ENCODE measurements around the gene TCAIM.
"Not testable (repeated sequence)": the region's sequence is repeated elsewhere in the genome, so short reads cannot be mapped to it uniquely, and the experiment has no call there.

The TCAIM gene

DNA sequence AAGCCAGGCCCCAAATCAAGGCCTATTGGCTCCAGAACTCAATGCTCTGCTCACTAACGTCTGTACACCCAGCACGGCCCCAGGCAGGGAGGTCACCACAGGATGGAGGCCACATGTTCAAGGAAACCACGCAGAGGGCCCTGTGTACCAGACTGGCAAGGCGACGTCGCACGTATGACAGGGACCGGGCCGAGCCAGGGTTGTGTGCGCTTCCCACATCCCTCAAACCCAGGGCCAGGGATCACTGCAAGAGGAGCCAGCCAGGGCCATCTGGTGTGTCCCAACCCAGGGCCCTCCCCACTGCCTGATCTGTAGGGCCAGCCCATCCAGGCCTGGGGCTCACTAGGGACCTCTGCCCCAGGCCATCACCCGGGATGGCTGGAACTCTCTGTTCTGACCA is 76.9 kb downstream of the TCAIM start:
- DNase-seq (ENCODE audit: low read depth in 3 of 3), result no peak

DNA sequence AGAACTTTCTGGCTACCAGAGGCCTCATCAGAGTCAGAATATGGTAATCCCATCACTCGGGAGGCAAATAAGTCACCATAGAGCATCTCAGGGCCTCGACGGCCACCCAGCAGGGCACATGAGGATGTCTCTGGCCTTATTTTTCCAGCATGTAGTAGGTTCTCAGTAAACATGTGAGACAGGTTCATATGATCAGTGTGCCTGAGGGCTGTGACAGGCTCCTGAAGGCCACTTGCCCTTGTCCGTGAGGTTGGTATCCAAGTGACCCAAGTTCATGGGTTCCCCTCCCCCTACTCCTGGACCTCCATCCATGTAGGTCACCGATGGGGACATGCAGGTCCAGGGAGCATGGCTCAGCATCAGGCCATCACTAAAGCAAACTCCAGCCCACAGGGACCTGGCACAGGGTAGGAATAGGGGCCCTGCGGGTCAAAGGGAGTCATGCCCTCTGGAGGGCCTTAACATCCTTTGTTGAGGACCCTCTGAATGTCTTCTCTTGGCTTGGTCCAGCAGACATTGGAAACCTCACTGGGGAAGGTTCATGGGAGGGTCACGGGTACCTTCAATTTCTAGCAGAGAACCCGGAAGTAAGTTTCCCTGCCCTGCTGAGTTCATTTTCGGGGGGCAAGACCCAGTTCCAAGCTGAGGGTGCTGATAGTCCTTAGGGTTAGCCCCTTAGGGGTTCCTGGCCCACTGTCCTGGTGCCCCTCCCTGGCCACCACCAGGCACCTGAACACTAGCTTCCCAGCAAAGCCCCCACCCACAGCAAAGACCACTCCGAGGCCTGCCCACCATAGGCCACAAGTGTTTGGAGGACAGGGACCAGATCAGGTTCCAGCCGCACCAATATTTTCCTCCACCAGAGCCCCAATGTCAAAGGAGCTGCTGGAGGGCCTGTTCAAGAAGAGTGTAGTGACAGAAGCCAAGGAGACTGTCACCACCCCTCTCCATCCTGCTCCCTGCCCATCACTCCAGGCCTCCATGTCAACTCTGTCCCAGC is 77.8 kb downstream of the TCAIM start:
- no peak for DNase-seq (ENCODE audit: low read depth in 3 of 3)

DNA sequence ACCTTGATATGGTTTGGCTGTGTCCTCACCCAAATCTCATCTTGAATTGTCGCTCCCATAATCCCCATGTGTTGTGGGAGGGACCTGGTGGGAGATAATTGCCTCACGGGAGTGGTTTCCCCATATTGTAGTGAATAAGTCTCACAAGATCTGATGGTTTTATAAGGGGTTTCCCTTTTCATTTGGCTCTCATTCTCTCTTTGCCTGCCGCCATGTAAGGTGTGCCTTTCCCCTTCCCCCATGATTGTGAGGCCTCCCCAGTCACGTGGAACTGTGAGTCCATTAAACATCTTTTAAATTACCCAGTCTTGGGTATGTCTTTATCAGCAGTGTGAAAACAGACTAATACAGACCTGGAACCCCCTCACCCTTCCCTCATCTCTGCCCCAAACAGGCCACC is 79.6 kb downstream of the TCAIM start:
- DNase-seq (ENCODE audit: low read depth in 3 of 3), result not testable (repeated sequence)

DNA sequence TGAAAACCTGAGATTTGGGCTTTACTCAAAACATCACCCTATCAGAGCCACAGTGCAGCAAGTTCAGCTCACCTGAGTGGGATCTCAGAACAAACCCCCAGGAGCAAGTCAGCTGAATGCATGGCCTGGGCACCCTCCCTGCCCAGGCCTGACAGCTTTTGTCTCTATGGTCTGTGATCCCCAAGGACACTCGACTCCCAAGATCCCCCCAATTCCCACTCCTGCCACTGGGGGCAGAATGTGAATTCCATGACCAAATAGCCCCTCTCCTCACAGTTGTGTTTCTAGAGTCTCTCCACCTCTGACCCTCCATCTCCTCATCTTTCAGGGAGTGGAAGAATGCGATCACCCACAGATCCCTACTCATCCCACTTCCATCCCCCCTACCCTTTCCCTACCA is 80.0 kb downstream of the TCAIM start:
- DNase-seq (ENCODE audit: low read depth in 3 of 3), result no peak

DNA sequence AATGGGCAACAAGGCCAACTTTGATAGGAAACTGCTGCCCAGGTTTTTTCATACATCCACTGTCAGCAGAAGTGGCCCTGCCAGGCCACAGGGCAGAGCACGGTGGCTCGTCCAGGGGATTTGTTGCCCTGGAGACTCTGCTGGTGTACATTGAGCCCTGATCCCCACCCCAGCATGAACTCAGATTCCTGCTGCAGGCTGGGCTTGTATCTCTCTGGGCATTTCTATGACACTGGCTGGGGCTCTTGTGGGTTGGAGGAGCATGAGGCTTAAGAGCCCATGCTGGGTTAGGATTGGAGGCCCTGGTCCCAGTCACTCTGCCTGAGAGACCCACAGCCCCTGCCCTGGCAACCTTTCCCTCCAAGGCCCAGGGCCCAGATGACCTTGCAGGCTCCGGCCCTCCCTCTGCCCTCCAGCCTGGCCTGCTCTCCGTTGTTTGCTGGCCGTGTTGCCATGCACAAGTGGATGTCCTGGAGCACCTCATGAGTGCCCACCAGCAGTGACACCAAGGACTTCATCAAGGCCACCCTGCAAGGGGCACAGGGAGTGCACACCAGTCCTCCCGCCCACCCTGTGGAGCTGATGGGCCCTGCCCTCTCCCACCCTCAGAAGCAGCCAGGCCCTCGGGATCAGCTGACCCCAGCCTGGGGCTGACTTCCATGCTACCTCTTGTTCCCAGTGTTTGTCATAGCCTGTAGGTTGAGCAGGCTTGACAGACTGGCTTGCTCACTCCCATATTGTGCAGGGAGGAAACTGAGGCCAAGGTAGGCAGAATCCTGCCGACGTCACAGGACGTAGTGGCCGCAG is 80.8 kb downstream of the TCAIM start:
- no peak for DNase-seq (ENCODE audit: low read depth in 3 of 3)

DNA sequence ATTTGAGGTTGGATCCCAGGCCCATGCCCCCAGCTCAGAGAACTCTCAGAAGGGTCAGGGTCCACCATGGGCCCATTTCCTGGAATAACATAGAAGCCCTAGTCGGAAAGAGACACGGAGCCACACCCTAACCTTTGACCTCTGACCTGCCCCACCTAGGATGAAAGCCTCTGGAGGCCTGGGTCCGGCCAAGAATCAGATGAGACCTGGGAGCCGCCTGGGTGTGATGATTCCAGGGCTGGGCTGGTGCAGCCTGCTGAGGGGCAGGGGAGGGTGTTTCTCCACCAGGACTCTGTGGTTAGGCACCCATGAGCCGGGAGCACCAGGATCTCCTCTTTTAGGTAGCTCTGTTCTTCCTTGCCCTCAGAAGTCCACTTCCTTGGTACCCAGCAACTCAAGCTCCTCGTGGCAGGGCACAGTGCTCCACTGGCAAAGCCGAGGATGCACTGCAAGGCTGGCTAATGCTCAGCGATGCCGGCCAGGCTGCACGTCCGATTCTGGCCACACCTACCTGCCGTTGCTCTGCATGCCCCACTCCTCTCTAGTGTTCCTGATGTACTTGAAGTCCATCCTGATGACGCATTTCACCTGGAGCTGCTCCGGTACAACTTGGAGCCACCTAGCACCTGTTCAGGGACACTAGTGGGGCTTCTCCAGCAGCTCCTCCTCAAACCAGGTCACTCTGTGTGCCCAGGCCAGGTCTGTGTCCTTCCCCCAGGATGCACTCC is 81.5 kb downstream of the TCAIM start:
- no peak for DNase-seq (ENCODE audit: low read depth in 3 of 3)

DNA sequence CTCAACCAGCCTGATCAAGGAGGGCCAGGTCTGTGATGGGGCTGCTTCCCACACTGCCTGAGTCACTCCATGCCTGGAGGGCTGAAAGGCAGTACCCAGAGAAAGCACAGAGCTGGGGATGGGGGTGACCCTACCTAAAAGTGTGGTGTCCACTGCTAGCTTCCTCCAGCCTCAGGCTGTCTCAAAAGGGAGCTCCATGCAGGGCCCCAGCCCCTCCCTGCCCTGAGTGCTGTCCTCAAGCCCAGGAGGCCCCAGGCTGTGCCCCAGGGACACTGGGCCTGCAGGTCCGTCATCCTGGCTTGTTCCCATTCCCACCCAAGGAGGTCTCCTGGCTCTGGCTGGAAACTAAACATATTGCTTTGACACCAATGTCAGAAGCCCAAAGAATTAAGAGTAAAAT is 82.1 kb downstream of the TCAIM start:
- DNase-seq (ENCODE audit: low read depth in 3 of 3), result no peak

DNA sequence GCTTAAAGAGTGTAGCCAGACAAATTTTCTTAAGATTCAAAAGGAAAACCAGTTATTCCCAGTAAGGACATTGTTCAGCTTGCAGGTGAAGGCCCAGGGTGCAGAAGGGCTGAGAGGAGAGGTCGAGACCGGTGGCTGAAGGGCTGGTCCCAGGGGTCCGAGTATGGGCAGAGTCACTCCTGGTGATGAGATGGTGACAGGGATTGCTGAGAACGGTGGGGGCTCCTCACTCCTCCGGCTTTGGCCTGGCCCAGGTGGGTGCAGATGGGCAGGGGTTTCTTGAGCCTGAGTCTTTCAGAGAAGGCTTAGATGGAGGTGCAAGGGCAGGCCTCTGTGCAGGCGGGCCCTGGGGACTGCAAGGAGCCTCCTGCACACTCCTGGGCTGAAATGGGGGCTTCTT is 82.7 kb downstream of the TCAIM start:
- DNase-seq (ENCODE audit: low read depth in 3 of 3), result no peak

DNA sequence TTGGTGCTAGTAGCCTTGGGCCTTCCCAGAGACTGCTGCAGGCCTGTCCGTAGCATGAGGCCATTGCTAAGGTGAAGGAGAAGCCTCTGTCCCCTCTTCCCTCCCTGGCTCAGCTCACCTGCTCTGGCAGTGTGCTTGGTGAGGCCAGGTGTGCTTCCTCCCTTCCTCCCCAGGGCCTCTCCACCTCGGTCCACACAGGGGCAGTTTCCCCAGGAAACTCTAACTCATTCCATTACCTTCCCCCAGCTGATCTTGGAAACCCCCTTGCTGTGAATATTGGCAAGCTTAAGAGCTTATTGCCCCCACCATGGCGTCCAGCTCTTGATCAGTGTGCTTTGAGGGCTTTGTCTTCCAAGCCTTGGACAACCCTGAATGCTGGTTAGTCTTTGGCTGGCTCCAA is 86.2 kb downstream of the TCAIM start:
- DNase-seq (ENCODE audit: low read depth in 3 of 3), result no peak

DNA sequence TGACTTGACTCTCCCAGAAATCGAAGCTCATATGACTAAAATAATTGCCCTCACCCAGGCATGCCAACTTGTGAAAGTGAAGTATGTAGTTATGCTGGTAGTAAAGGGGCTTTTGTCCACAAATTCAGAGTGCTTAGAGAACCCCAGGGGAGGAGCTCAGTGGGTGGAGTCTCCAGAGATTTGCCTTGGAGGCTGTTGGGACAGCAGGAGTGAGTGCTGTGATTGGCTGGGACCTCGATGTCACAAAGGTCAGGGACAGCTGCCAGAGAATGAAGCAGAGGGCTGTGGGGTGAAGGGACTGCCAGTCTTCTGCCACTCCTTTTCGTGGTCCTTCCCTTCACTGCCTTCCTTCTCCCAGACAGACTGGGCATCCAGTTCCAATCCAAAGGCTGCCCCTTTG is 89.1 kb downstream of the TCAIM start:
- no peak for DNase-seq (ENCODE audit: low read depth in 3 of 3)

DNA sequence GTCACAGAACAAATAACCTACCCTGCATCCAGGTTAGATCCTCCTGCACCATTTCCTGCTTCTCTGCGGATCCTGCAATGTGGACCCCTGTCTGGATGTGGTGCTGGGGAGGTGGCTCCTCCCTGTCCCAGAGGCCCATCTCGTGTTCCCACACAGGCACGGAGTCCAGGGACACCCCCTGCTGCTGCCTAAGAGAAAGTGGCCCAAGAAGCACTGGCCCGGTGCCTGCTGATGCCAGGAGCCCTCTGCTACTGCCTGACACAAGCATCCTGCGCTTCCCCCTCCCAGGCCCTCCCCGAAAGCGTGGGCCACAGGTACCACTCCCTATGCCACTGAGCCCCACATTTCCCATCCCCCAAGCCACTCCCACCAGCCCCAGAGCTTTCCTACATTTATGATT is 90.3 kb downstream of the TCAIM start:
- no peak for DNase-seq (ENCODE audit: low read depth in 3 of 3)

DNA sequence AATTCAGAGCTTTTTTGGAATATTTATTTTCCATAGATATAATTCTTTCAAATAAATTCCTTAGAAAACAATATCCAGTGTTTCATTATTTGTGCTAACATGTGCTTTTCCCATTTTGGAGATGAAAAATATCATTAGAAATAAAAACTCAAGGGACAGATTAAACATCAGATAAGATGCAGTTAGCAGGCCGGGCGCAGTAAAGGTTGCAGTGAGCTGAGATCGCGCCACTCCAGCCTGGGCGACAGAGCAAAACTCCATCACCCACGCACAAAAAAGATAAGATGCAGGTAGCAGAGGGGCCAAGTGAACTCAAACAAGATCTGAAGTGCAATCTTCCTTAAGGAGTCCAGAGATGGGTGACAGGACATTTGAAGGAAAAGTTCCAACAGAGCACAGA is 90.9 kb downstream of the TCAIM start:
- no peak for DNase-seq (ENCODE audit: low read depth in 3 of 3)

DNA sequence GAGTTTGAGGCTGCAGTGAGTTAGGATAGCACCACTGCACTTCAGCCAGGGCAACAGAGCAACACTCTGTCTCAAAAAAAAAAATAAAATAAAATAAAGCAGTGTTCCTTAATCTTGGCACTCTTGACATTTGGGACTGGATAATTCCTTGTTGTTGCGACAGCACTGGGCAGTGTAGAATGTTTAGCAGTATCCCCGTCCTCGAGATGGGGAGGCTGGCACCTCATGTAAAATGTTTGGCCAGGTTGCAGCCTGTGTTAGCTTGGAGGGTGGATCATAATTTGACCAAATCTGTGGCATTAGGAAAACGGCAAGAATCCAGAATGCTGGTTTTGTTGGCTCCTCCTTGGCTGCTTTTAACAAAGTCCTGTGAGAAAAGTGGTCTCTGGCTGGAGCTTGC is 91.9 kb downstream of the TCAIM start:
- DNase-seq (ENCODE audit: low read depth in 3 of 3), result no peak

DNA sequence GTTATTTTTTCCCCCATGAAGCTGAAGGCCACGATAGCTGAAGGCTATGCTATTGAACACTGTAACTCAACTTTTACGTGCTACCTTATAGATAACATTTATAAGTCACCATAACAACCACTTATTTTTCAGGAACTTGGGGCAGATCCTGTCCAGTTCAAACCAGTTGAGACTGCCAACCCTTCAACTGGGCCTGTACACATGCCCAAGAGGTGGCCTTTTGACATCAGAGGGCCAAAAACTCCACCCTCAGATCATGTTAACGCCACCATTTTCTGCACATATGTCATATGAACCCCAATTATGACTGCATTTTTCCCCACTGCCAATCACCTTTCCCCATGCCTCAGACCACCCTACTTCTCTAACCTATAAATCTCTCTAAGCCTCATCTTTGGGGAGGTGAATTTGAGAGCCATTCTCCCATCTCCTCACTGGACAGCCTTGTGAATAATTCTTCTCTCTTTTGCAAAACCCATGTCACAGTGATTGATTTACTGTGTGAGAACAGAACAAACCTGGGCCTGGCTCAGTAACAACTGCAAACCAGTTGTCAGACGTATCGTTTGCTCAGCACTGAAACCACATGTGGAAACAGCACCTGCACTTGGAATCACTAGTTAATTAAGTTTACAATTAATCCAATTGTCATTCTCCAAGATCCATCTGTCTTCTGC is 96.4 kb downstream of the TCAIM start:
- no peak for DNase-seq (ENCODE audit: low read depth in 3 of 3)

DNA sequence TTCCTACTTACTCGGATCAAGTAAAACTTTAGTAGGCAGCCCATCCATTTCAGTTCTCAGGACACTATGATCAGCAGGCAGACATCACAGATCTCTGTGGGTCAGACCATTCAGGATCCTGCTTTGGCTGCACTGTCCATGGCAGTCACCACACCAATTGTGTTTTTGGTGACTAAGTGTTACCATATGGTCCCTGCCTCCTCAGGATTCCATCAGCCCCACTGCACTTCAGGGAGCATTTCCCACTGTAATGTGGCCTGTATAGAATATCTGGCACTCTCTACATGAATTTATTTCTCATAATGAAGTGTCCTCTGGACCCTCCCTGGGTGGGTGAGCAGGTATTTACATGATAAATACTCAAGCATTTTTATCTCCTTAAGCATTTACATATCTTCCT is 97.6 kb downstream of the TCAIM start:
- no peak for DNase-seq (ENCODE audit: low read depth in 3 of 3)

DNA sequence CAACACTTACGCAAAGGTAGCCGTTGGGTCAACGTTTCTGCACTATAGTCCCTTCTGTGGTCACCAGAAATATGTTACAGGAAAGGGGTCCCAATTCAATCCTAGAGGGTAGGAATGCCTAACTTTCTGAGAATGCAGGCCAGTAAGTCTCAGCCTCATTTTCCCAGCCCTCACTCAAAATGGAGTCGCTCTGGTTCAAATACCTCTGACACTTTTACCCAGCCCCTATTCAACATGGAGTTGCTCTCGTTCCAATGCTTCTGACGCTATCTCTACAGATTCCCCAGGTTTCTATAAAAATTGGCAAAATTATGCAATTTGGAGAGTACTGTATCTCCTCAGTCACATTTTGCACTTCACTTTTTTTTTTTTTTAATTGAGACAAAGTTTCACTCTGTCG is 99.2 kb downstream of the TCAIM start:
- DNase-seq (ENCODE audit: low read depth in 3 of 3), result no peak

DNA sequence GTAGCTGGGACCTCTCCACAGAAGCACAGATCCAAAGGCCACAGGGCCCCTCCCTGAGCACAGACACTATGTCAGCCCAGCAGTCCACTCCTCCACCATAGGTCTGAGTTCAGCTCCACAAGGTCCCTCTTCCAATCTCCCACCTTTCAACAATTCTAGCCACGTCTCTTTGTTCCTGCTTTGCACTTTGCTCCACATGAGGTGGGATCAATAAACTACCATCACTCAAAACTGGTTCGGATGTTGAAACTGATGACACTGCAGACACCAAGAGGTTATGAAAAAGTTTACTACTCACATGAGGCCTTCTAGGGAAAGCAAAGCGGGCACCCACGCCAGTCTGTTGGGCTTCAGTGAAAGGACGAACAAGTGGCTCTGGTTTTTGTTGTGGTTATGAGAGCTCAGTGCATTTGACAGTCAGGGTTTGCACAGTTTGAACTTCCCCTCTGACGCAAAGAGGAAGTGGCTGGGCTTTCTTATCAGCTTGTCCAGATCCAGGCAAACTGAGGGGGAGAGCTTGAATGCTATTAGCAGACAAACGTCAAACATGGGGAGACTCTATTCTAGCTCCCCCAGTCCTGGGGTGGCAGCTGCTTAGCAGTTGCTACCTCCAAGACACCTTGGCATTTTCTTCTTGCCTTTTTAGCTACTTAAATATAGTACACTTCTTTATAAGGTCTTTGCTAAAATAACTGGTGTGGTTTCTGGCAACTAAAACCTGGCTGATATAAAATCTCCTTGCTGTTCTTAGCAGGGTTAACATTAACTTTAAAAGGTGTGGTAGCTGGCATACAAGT is 101.1 kb downstream of the TCAIM start:
- peak; percentile 38 to 72 (median 55) for DNase-seq (ENCODE audit: low read depth in 3 of 3)

DNA sequence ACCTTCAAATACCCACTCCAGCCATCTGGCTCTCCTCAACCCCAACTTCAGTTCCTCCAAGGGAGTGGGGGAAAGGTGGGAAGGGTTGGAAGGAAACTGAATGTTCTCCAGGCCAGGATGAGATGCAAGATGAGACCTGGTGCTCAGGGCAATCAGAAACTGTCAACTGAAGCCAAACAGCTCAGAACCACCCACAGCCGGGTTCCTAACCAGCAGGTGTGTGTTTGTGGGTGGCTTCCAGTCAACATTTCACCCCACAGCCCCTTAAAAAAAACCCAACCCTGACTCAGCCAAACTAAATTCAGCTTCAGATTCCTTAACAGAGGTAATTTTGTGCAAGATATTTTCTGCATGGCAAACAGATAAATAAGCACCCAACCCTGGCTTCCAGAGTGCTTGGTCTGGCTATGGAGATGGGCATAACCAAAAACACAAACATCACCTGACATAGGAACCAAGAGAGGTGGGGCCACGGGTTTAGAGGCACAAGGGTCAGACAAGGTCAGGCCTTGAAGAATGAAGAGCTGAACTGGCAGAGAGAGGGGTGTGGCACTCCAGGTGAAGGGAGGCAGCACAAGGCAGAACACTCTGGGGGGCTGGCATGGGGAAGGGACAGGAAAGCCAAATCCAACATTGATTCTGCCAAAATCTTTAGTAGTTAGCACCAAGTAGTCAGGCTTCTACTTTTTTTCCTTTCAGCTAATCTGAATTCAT is 104.2 kb downstream of the TCAIM start:
- no peak for DNase-seq (ENCODE audit: low read depth in 3 of 3)

DNA sequence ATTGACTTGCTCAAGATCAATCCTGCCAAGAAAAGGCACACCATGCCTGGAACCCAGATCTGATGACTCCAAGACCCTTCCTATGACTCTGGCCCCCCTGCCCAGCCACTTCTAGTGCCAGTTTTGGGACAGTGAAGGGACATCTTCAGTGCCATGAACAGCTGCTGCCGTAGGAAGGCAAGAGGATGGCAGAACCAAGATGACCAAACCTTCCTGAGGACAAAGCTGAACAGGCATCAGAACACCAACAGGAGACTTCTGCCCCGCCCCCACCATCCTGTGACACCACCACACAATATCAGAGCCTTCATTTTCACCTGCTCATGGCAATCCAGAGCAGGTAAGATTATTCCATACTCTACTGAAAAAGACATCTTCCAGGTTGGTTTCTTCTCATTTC is 105.9 kb downstream of the TCAIM start:
- no peak for DNase-seq (ENCODE audit: low read depth in 3 of 3)
